Esophagus squamous epithelium (tissue), 4 donors: ENCODE data around the gene OR2T3.
"Not testable (repeated sequence)": the region's sequence is repeated elsewhere in the genome, so short reads cannot be mapped to it uniquely, and the experiment has no call there.

Source experiments
- POLR2A ChIP-seq, 4 donors: fragments of 450-650 bp; IDR thresholded peaks; one replicate each; pipeline ENCODE4 v1.6.1; 2017; ENCODE audit warnings: antibody characterized with exemption in 4 of 4, mild to moderate bottlenecking in 4 of 4, moderate library complexity in 3 of 4
- TF ChIP-seq, protein P1 (sequence below), 6 experiments: fragments of 450-650 bp in 4 of 6; fragments of 200-600 bp in 2 of 6; sonication (generic) in 2 of 6; IDR thresholded peaks; one replicate each; pipeline ENCODE4 v1.5.1; 2016 to 2019; ENCODE audit warnings: antibody characterized with exemption in 6 of 6, mild to moderate bottlenecking in 4 of 6, moderate library complexity in 4 of 6

DNA sequence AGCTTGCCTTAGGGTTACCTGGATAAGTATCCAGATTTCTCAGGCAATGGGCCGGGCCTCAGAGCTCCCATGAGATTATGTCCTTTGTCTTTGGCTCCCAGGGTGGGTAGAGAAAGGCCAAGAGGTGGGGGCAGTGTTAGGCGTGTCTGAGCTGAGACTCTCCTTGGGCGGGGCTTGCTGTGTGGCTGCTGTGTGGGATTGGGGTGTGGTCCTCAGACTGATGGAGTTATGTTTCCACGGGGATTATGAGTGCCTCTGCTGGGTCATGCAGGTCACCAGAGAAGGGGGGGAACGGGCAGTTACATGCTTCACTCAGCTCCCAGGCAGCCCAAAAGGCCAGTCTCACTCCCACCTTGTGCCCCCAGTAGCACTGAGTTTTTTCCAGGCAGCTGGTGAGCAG is 23.5 kb downstream of the OR2T3 start:
- TF ChIP-seq POLR2A (IDR thresholded peaks at IDR 0.05): not testable (repeated sequence)
- TF ChIP-seq, protein P1, sequence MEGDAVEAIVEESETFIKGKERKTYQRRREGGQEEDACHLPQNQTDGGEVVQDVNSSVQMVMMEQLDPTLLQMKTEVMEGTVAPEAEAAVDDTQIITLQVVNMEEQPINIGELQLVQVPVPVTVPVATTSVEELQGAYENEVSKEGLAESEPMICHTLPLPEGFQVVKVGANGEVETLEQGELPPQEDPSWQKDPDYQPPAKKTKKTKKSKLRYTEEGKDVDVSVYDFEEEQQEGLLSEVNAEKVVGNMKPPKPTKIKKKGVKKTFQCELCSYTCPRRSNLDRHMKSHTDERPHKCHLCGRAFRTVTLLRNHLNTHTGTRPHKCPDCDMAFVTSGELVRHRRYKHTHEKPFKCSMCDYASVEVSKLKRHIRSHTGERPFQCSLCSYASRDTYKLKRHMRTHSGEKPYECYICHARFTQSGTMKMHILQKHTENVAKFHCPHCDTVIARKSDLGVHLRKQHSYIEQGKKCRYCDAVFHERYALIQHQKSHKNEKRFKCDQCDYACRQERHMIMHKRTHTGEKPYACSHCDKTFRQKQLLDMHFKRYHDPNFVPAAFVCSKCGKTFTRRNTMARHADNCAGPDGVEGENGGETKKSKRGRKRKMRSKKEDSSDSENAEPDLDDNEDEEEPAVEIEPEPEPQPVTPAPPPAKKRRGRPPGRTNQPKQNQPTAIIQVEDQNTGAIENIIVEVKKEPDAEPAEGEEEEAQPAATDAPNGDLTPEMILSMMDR (IDR thresholded peaks at IDR 0.05): not testable (repeated sequence)
